HepG2 (cell line): ENCODE measurements around the gene FBN3. TPM values are rescaled to one million over a fixed set of nuclear protein-coding genes. Genes with fewer than 3 reads are reported as not detected.

ENCODE experiments used
- BCL3 ChIP-seq: sonication (generic); formaldehyde crosslinking; IDR thresholded peaks from 2 replicates; pipeline ENCODE4 v1.5.1; 2020; ENCODE audit warnings: mild to moderate bottlenecking, missing genetic modification reagents, moderate library complexity
- CENPT ChIP-seq: sonication (generic); formaldehyde crosslinking; IDR thresholded peaks from 2 replicates; pipeline ENCODE4 v1.8.0; 2022; ENCODE audit warnings: low read depth, mild to moderate bottlenecking, moderate library complexity, missing genetic modification reagents
- ERF ChIP-seq: IDR thresholded peaks from 2 replicates; pipeline ENCODE4 v1.6.1; 2018; ENCODE audit warnings: missing biosample characterization, missing genetic modification reagents
- FOXA1 ChIP-seq, 2 experiments: fragments of 450-650 bp in 1 of 2; sonication (generic) in 1 of 2; formaldehyde crosslinking in 1 of 2; IDR thresholded peaks; 2 replicates each; pipeline versions ENCODE4 v1.4.0 to v1.6.1; 2016 to 2020; ENCODE audit warnings: missing genetic modification reagents in 1 of 2
- FOXA3 ChIP-seq: IDR thresholded peaks from 2 replicates; pipeline ENCODE4 v1.6.1; 2016; ENCODE audit warnings: missing genetic modification reagents, missing compliant biosample characterization
- HDAC2 ChIP-seq: sonication (generic); formaldehyde crosslinking; IDR thresholded peaks from 2 replicates; pipeline ENCODE4 v1.4.0; 2020; ENCODE audit warnings: missing genetic modification reagents
- LCORL ChIP-seq, 2 experiments: fragments of 450-650 bp in 1 of 2; sonication (generic) in 1 of 2; formaldehyde crosslinking in 1 of 2; IDR thresholded peaks; 2 replicates each; pipeline versions ENCODE4 v1.5.0 to v1.6.1; 2017 to 2020; ENCODE audit warnings: antibody characterized with exemption in 1 of 2, missing genetic modification reagents in 1 of 2
- MIER2 ChIP-seq: IDR thresholded peaks from 2 replicates; pipeline ENCODE4 v1.6.1; 2016; ENCODE audit warnings: missing biosample characterization, missing genetic modification reagents
- NPAS2 ChIP-seq: sonication (generic); formaldehyde crosslinking; IDR thresholded peaks from 2 replicates; pipeline ENCODE4 v1.8.0; 2022; ENCODE audit warnings: mild to moderate bottlenecking, missing genetic modification reagents, borderline replicate concordance
- NR2F1 ChIP-seq, 2 experiments: fragments of 450-650 bp in 1 of 2; formaldehyde crosslinking in 1 of 2; IDR thresholded peaks; 2 replicates each; pipeline versions ENCODE4 v1.5.0 to v1.6.1; 2016 to 2020; ENCODE audit warnings: mild to moderate bottlenecking in 1 of 2, missing compliant biosample characterization in 1 of 2, missing genetic modification reagents in 1 of 2, moderate library complexity in 1 of 2
- POLR2AphosphoS2 ChIP-seq: IDR thresholded peaks from 2 replicates; pipeline ENCODE4 v1.6.1; 2011; ENCODE audit warnings: low read depth, low read length, improper control_type of control experiment
- RARA ChIP-seq: IDR thresholded peaks from 2 replicates; pipeline ENCODE4 v1.6.1; 2016; ENCODE audit warnings: missing genetic modification reagents, missing compliant biosample characterization
- RCOR2 ChIP-seq: IDR thresholded peaks from 2 replicates; pipeline ENCODE4 v1.6.1; 2016; ENCODE audit warnings: missing biosample characterization, missing genetic modification reagents
- SALL1 ChIP-seq: sonication (generic); formaldehyde crosslinking; IDR thresholded peaks from 2 replicates; pipeline ENCODE4 v1.8.0; 2022; ENCODE audit warnings: mild to moderate bottlenecking, missing genetic modification reagents
- SNAI1 ChIP-seq: sonication (generic); formaldehyde crosslinking; IDR thresholded peaks from 2 replicates; pipeline ENCODE4 v1.5.0; 2020; ENCODE audit warnings: mild to moderate bottlenecking, missing genetic modification reagents, borderline replicate concordance
- SP4 ChIP-seq: sonication (generic); formaldehyde crosslinking; IDR thresholded peaks from 2 replicates; pipeline ENCODE4 v1.8.1; 2023; ENCODE audit warnings: mild to moderate bottlenecking, missing genetic modification reagents
- STAT6 ChIP-seq: sonication (generic); formaldehyde crosslinking; IDR thresholded peaks from 2 replicates; pipeline ENCODE4 v1.4.0; 2020; ENCODE audit warnings: missing genetic modification reagents, mild to moderate bottlenecking, borderline replicate concordance
- USF2 ChIP-seq, 2 experiments: sonication (generic) in 1 of 2; formaldehyde crosslinking in 1 of 2; IDR thresholded peaks; 2 replicates each; pipeline versions ENCODE4 v1.5.1 to v1.6.1; 2011 to 2020; ENCODE audit warnings: borderline replicate concordance in 1 of 2, low read depth in 1 of 2, low read length in 1 of 2, mild to moderate bottlenecking in 1 of 2, missing genetic modification reagents in 1 of 2, moderate library complexity in 1 of 2
- ZBTB49 ChIP-seq: sonication (generic); formaldehyde crosslinking; IDR thresholded peaks from 2 replicates; pipeline ENCODE4 v1.4.0; 2020; ENCODE audit warnings: missing genetic modification reagents, borderline replicate concordance
- ZNF260 ChIP-seq: sonication (generic); formaldehyde crosslinking; IDR thresholded peaks from 2 replicates; pipeline ENCODE4 v1.4.0; 2020; ENCODE audit warnings: missing genetic modification reagents, low read depth, mild to moderate bottlenecking, borderline replicate concordance
- ZSCAN12 ChIP-seq: sonication (generic); formaldehyde crosslinking; IDR thresholded peaks from 2 replicates; pipeline ENCODE4 v1.9.0; 2021; ENCODE audit warnings: mild to moderate bottlenecking, missing genetic modification reagents
- polyA plus RNA-seq, 8 experiments: library from polyadenylated mRNA; depleted of rRNA in 3 of 8; stranded (reverse) in 7 of 8; unstranded in 1 of 8; fragments of >200 nt; fragmentation: Illumina TruSeq in 4 of 8; extraction: Trizol in 4 of 8; gene quantifications; 2 replicates each; pipeline versions ENCODE4 v1.2.1 to v1.2.3, GENCODE V29; 2011 to 2016; ENCODE audit warnings: low read depth in 4 of 8, missing spikeins in 1 of 8, mixed read lengths in 1 of 8; ENCODE audit not compliant: insufficient read depth in 1 of 8
- total RNA-seq, 5 experiments: library from RNA; depleted of rRNA; stranded (reverse); fragments of >200 nt; fragmentation: Illumina TruSeq; extraction: Trizol; gene quantifications; 2 replicates each; pipeline ENCODE4 v1.2.3, GENCODE V29; 2016; ENCODE audit warnings: low read depth in 1 of 5

Gene FBN3
- total and polyA plus RNA-seq, 2 of the 13 experiments (the other 11 are each of a cell fraction or from before 2014, with no cell fraction given), result 0.20 to 1.3 TPM

GRCh38 chr19:8080832-8081231 lies 68.6 kb downstream of the FBN3 start (continued):
- TF ChIP-seq ZBTB49 (CRISPR knock-in tag) (no peak), ZSCAN12 (no peak), LCORL (IDR thresholded peaks at IDR 0.05) (no peak), LCORL (CRISPR knock-in tag; IDR thresholded peaks at IDR 0.05) (peak; percentile 32; the same call in 1 of the 2 replicates), NPAS2 (CRISPR knock-in tag) (no peak), HDAC2 (CRISPR knock-in tag) (no peak), STAT6 (CRISPR knock-in tag) (no peak), CENPT (CRISPR knock-in tag) (no peak), SNAI1 (CRISPR knock-in tag) (no peak), POLR2AphosphoS2 (no peak), BCL3 (0 out of 2 replicates have a peak, but pooled peaks have one; percentile 30), RARA (0 out of 2 replicates have a peak, but pooled peaks have one; percentile 37), SALL1 (peak; percentile 71), RCOR2 (CRISPR knock-in tag) (0 out of 2 replicates have a peak, but pooled peaks have one; percentile 18), NR2F1 (CRISPR knock-in tag; IDR thresholded peaks at IDR 0.05) (peak; percentile 41 to 45; a peak in 2 of 4 replicates), ERF (CRISPR knock-in tag) (0 out of 2 replicates have a peak, but pooled peaks have one; percentile 23), FOXA1 (IDR thresholded peaks at IDR 0.05) (no peak), FOXA1 (CRISPR knock-in tag; IDR thresholded peaks at IDR 0.05) (peak; percentile 59; the same call in 1 of the 2 replicates), FOXA3 (CRISPR knock-in tag) (peak; percentile 28; the same call in 1 of the 2 replicates), SP4 (CRISPR knock-in tag) (no peak), USF2 (IDR thresholded peaks at IDR 0.05; ENCODE audit: low read depth, low read length) (no peak), USF2 (CRISPR knock-in tag; IDR thresholded peaks at IDR 0.05; ENCODE audit: borderline replicate concordance) (no peak), ZNF260 (CRISPR knock-in tag) (0 out of 2 replicates have a peak, but pooled peaks have one; percentile 28), MIER2 (CRISPR knock-in tag) (no peak)
